SK-N-SH (cell line): ENCODE measurements around the gene SLC10A7. TPM values are rescaled to one million over a fixed set of nuclear protein-coding genes. Genes with fewer than 3 reads are reported as not detected.

Source experiments
- CTCF ChIA-PET: fragments of 300-600, 350-600 bp; formaldehyde crosslinking; extraction: SDS; loops from one replicate; lab custom pipeline; 2021; lab: Yijun Ruan, JAX
- POLR2A ChIA-PET: fragments of 350-600 bp; sonication (Branson Sonifier 250); formaldehyde crosslinking; extraction: SDS; loops from one replicate; lab custom pipeline; 2020; ENCODE audit warnings: antibody characterized with exemption, inconsistent platforms; lab: Yijun Ruan, JAX
- DNase-seq: peaks from one replicate; pipeline ENCODE4 v3.0.0; 2012
- H2AFZ ChIP-seq: fragments of 200-600 bp; sonication (generic); 2 replicates; pipeline ENCODE4 v1.8.1; 2016; ENCODE audit warnings: antibody characterized with exemption, mild to moderate bottlenecking, low read depth
- H3F3A ChIP-seq: fragments of 200-600 bp; sonication (generic); replicated peaks from 2 replicates; pipeline ENCODE3; 2016; ENCODE audit warnings: antibody characterized with exemption, mild to moderate bottlenecking; ENCODE audit not compliant: insufficient read depth
- H3K27ac ChIP-seq, 2 experiments: fragments of 200-500 bp in 1 of 2; fragments of 200-600 bp in 1 of 2; sonication (Bioruptor generic) in 1 of 2; sonication (generic), shearing (Covaris generic) in 1 of 2; 2 replicates each; pipeline versions ENCODE4 v1.5.1 to v1.6.1; 2014 to 2016; ENCODE audit warnings: low read depth in 2 of 2, inconsistent platforms in 1 of 2, low read length in 1 of 2, mild to moderate bottlenecking in 1 of 2, mixed read lengths in 1 of 2
- H3K27me3 ChIP-seq: fragments of 200-600 bp; sonication (generic), shearing (Covaris generic); 2 replicates; pipeline ENCODE4 v1.6.1; 2016; ENCODE audit warnings: mixed run types; ENCODE audit not compliant: insufficient read depth
- H3K36me3 ChIP-seq, 2 experiments: fragments of 200-500 bp in 1 of 2; fragments of 200-600 bp in 1 of 2; sonication (Bioruptor generic) in 1 of 2; sonication (generic) in 1 of 2; replicated peaks in 1 of 2; 2 replicates each; pipeline versions ENCODE3 to v1.5.1; 2014 to 2016; ENCODE audit warnings: low read length in 1 of 2, mild to moderate bottlenecking in 1 of 2; ENCODE audit not compliant: insufficient read depth in 2 of 2, control insufficient read depth in 1 of 2
- H3K4me1 ChIP-seq, 2 experiments: fragments of 200-500 bp in 1 of 2; fragments of 200-600 bp in 1 of 2; sonication (Bioruptor generic) in 1 of 2; sonication (generic), shearing (Covaris generic) in 1 of 2; 2 replicates each; pipeline versions ENCODE4 v1.5.1 to v1.6.1; 2014 to 2016; ENCODE audit warnings: low read depth in 1 of 2, low read length in 1 of 2, mixed run types in 1 of 2; ENCODE audit not compliant: insufficient read depth in 2 of 2, control insufficient read depth in 1 of 2
- H3K4me2 ChIP-seq: fragments of 200-600 bp; sonication (generic), shearing (Covaris generic); 2 replicates; pipeline ENCODE4 v1.6.1; 2017; ENCODE audit warnings: mixed run types
- H3K4me3 ChIP-seq, 2 experiments: fragments of 200-500 bp in 1 of 2; fragments of 200-600 bp in 1 of 2; sonication (Bioruptor generic) in 1 of 2; sonication (generic), shearing (Covaris generic) in 1 of 2; 2 replicates each; pipeline versions ENCODE4 v1.5.1 to v1.8.1; 2014 to 2016; ENCODE audit warnings: low read depth in 2 of 2, inconsistent platforms in 1 of 2, low read length in 1 of 2, mild to moderate bottlenecking in 1 of 2, mixed read lengths in 1 of 2, moderate library complexity in 1 of 2
- H3K79me2 ChIP-seq: fragments of 200-600 bp; sonication (generic); 2 replicates; pipeline ENCODE4 v1.8.1; 2017; ENCODE audit warnings: mild to moderate bottlenecking; ENCODE audit not compliant: insufficient read depth
- H3K9ac ChIP-seq: fragments of 200-600 bp; sonication (generic); 2 replicates; pipeline ENCODE4 v1.6.1; 2017; ENCODE audit warnings: mixed run types
- H3K9me2 ChIP-seq: fragments of 200-600 bp; sonication (generic); 2 replicates; pipeline ENCODE4 v1.6.1; 2017; ENCODE audit warnings: mixed run types
- H3K9me3 ChIP-seq: fragments of 200-600 bp; sonication (generic); 2 replicates; pipeline ENCODE4 v1.6.1; 2017; ENCODE audit warnings: mixed run types, mild to moderate bottlenecking, moderate library complexity
- H4K20me1 ChIP-seq: fragments of 200-600 bp; sonication (generic); 2 replicates; pipeline ENCODE4 v1.6.1; 2017; ENCODE audit warnings: mild to moderate bottlenecking, mixed run types; ENCODE audit not compliant: insufficient read depth
- FOSL2 ChIP-seq: IDR thresholded peaks from 2 replicates; pipeline ENCODE4 v1.4.0; 2012; ENCODE audit warnings: low read depth, mild to moderate bottlenecking, moderate library complexity, borderline replicate concordance
- FOXM1 ChIP-seq: IDR thresholded peaks from 2 replicates; pipeline ENCODE4 v1.4.0; 2012; ENCODE audit warnings: low read depth, mild to moderate bottlenecking
- GABPA ChIP-seq: IDR thresholded peaks from 2 replicates; pipeline ENCODE4 v1.4.0; 2012; ENCODE audit warnings: low read depth, mild to moderate bottlenecking
- IRF3 ChIP-seq: fragments of 150-350 bp; IDR thresholded peaks from 2 replicates; pipeline ENCODE4 v1.6.1; 2016; ENCODE audit warnings: mild to moderate bottlenecking, low read depth, low read length
- JUND ChIP-seq: IDR thresholded peaks from 2 replicates; pipeline ENCODE4 v1.4.0; 2012
- MEF2A ChIP-seq: IDR thresholded peaks from 2 replicates; pipeline ENCODE4 v1.4.0; 2012; ENCODE audit warnings: low read depth, borderline replicate concordance
- POLR2AphosphoS5 ChIP-seq: IDR thresholded peaks from 2 replicates; pipeline ENCODE4 v1.6.1; 2012; ENCODE audit warnings: low read depth, low read length
- RCOR1 ChIP-seq: fragments of 150-350 bp; IDR thresholded peaks from 2 replicates; pipeline ENCODE4 v1.6.1; 2017; ENCODE audit warnings: antibody characterized with exemption, low read length
- RFX5 ChIP-seq: IDR thresholded peaks from 2 replicates; pipeline ENCODE4 v1.6.1; 2012; ENCODE audit warnings: mild to moderate bottlenecking, improper control_type of control experiment, low read length
- SMC3 ChIP-seq: IDR thresholded peaks from 2 replicates; pipeline ENCODE4 v1.6.1; 2012; ENCODE audit warnings: low read depth, low read length, improper control_type of control experiment
- TCF12 ChIP-seq: IDR thresholded peaks from 2 replicates; pipeline ENCODE4 v1.4.0; 2012
- YY1 ChIP-seq: IDR thresholded peaks from 2 replicates; pipeline ENCODE4 v1.4.0; 2012; ENCODE audit warnings: low read depth, mild to moderate bottlenecking
- ZBTB33 ChIP-seq: IDR thresholded peaks from 2 replicates; pipeline ENCODE4 v1.4.0; 2012; ENCODE audit warnings: low read depth, borderline replicate concordance
- polyA plus RNA-seq, 3 experiments: library from polyadenylated mRNA; depleted of rRNA; stranded (reverse); fragments of >200 nt; gene quantifications; 2 replicates each; pipeline ENCODE4 v1.2.3, GENCODE V29; 2012
- TF ChIP-seq, protein P1 (sequence below): IDR thresholded peaks from 2 replicates; pipeline ENCODE4 v1.6.1; 2012; ENCODE audit warnings: mild to moderate bottlenecking, low read depth, low read length, moderate library complexity
- TF ChIP-seq, protein P2 (sequence below): IDR thresholded peaks from 2 replicates; pipeline ENCODE4; 2012

Gene SLC10A7
- polyA plus RNA-seq, 1 of the 3 experiments (the other 2 are of a cell fraction): 3.3 TPM

DNA sequence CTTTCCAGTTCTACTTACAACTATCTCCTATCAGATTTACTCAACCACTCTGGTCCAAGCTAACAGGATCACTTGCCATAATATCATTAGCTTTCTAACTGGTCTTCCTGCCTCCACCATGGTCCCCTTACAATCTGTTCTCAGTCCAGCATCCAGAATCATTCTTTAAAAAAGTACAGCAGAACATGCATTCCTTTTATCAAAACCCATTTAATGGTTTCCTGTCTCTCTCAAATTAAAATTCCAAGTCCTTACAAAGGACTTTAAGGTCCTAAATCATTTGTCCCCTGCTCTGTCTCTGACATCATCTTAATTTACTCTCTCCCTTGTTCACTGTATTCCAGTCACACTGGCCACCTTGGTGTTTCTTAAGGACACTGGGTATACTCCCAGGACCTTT, 202.8 kb downstream of the SLC10A7 start:
- H3K4me1 ChIP-seq: no peaks in the 10 kb centered on the region; a peak in 1 of 4 replicates
- H3K36me3 ChIP-seq: no peaks in the 10 kb centered on the region
- CTCF ChIA-PET: interaction anchor here (0.7 kb wide), 1 partner anchor 519 kb away, joined by 3 read pairs; no protein-coding TSS in a partner anchor
- no peak overlapping the region for H3K4me3 ChIP-seq
- POLR2A ChIA-PET: no interaction called here
- H3K79me2 ChIP-seq: no peaks in the 10 kb centered on the region
- H3K27me3 ChIP-seq: no peaks in the 10 kb centered on the region
- H4K20me1 ChIP-seq: no peaks in the 10 kb centered on the region
- no peak overlapping the region for H3K9ac ChIP-seq
- no peak for DNase-seq
- no peaks in the 10 kb centered on the region for H3K9me3 ChIP-seq
- no peak for TF ChIP-seq POLR2AphosphoS5
- no peak for TF ChIP-seq GABPA
- no peak for TF ChIP-seq JUND
- TF ChIP-seq FOSL2: no peak
- no peak for TF ChIP-seq YY1
- TF ChIP-seq IRF3: no peak
- TF ChIP-seq, protein P1, sequence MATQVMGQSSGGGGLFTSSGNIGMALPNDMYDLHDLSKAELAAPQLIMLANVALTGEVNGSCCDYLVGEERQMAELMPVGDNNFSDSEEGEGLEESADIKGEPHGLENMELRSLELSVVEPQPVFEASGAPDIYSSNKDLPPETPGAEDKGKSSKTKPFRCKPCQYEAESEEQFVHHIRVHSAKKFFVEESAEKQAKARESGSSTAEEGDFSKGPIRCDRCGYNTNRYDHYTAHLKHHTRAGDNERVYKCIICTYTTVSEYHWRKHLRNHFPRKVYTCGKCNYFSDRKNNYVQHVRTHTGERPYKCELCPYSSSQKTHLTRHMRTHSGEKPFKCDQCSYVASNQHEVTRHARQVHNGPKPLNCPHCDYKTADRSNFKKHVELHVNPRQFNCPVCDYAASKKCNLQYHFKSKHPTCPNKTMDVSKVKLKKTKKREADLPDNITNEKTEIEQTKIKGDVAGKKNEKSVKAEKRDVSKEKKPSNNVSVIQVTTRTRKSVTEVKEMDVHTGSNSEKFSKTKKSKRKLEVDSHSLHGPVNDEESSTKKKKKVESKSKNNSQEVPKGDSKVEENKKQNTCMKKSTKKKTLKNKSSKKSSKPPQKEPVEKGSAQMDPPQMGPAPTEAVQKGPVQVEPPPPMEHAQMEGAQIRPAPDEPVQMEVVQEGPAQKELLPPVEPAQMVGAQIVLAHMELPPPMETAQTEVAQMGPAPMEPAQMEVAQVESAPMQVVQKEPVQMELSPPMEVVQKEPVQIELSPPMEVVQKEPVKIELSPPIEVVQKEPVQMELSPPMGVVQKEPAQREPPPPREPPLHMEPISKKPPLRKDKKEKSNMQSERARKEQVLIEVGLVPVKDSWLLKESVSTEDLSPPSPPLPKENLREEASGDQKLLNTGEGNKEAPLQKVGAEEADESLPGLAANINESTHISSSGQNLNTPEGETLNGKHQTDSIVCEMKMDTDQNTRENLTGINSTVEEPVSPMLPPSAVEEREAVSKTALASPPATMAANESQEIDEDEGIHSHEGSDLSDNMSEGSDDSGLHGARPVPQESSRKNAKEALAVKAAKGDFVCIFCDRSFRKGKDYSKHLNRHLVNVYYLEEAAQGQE: no peak
- no peak for TF ChIP-seq TCF12
- TF ChIP-seq RFX5: no peak
- TF ChIP-seq, protein P2, sequence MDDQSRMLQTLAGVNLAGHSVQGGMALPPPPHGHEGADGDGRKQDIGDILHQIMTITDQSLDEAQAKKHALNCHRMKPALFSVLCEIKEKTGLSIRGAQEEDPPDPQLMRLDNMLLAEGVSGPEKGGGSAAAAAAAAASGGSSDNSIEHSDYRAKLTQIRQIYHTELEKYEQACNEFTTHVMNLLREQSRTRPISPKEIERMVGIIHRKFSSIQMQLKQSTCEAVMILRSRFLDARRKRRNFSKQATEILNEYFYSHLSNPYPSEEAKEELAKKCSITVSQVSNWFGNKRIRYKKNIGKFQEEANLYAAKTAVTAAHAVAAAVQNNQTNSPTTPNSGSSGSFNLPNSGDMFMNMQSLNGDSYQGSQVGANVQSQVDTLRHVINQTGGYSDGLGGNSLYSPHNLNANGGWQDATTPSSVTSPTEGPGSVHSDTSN: no peak
- no peak for TF ChIP-seq MEF2A
- no peak for TF ChIP-seq ZBTB33
- TF ChIP-seq RCOR1: no peak
- TF ChIP-seq SMC3: no peak
- TF ChIP-seq FOXM1: no peak
- TF ChIP-seq, all 33 proteins: peak for 0
- H3K4me2 ChIP-seq: no peak overlapping the region
- no peak overlapping the region for H3K27ac ChIP-seq
- no peak overlapping the region for H2AFZ ChIP-seq
- H3F3A ChIP-seq: no peaks in the 10 kb centered on the region
- H3K9me2 ChIP-seq: no peaks in the 10 kb centered on the region
